Tibial artery (tissue), 4 donors: ENCODE measurements around the gene SLC7A4.
"Not testable (repeated sequence)": the region's sequence is repeated elsewhere in the genome, so short reads cannot be mapped to it uniquely, and the experiment has no call there.

ENCODE experiments used
- DNase-seq, 2 donors: peaks; one replicate each; pipeline ENCODE4 v3.0.0-alpha.2; 2019
- H3K27ac ChIP-seq, 2 donors: fragments of 200-600 bp; sonication (generic) in 1 of 2; 1 replicate in 1 of 2; 2 replicates in 1 of 2; pipeline ENCODE4 v1.5.1; 2018 to 2019; ENCODE audit warnings: mild to moderate bottlenecking in 1 of 2
- H3K27me3 ChIP-seq, 2 donors: fragments of 200-600 bp; sonication (generic) in 1 of 2; one replicate each; pipeline versions ENCODE4 v1.5.1 to v1.6.0; 2016 to 2019
- H3K36me3 ChIP-seq, 3 donors: fragments of 200-600 bp; sonication (generic) in 2 of 3; one replicate each; pipeline ENCODE4 v1.5.1; 2016 to 2019; ENCODE audit warnings: mild to moderate bottlenecking in 2 of 3
- H3K4me1 ChIP-seq, 4 donors: fragments of 200-600 bp; sonication (generic) in 2 of 4; 1 replicate in 3 of 4; 2 replicates in 1 of 4; pipeline ENCODE4 v1.5.1; 2016 to 2019
- H3K4me3 ChIP-seq, 2 donors: fragments of 200-600 bp; sonication (generic) in 1 of 2; 1 replicate in 1 of 2; 2 replicates in 1 of 2; pipeline ENCODE4 v1.5.1; 2018 to 2019; ENCODE audit warnings: mild to moderate bottlenecking in 2 of 2
- H3K9me3 ChIP-seq, 3 donors: fragments of 200-600 bp; sonication (generic) in 1 of 3; one replicate each; pipeline ENCODE4 v1.5.1; 2016 to 2019
- intact Hi-C: fragments of 100-400 bp; cut with DNase I; formaldehyde crosslinking; loops from one replicate; pipeline ENCODE4 v1.15.0; 2023; ENCODE audit warnings: low total_unique reads
- TF ChIP-seq, protein P1 (sequence below), 2 experiments: fragments of 200-600 bp in 1 of 2; fragments of 450-650 bp in 1 of 2; IDR thresholded peaks; one replicate each; pipeline ENCODE4 v1.5.1; 2017 to 2019; ENCODE audit warnings: antibody characterized with exemption in 2 of 2, mild to moderate bottlenecking in 1 of 2, moderate library complexity in 1 of 2

SLC7A4 gene

DNA sequence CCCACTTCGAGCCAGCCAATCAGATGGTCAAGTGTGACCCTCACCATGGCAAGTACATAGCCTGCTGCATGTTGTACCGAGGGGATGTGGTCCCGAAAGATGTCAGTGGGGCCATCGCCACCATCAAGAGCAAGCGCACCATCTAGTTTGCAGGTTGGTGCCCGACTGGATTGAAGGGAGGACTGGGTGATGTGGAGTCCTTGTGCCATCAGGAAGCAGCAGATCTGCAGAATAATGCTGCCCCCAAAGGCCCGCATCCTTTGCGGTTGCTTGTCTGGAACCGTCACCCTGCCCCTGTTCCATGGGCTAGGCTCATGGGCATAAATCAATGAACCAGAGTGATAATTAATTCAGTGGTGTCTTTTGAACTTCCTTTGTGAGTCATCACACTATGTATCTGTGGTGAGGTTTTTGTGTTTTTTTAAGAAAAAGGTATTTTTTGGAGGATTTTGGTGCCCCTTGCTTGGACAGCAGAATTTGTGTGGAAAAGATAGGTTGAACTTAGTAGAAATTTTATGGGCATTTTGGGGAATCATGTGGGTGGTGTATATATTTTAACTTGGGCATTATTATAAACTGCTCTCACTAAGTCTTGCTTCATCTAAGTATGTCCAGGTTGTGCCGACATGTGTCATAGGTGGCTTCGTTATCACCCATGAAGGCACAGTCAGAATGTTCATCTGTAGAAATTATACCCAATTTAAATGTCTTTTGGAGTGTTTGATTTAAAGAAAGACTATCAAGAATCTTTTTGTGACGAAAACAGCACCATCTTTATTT is 35.7 kb upstream of the SLC7A4 start:
- Histone ChIP-seq H3K27me3 (peaks cover 0 to 10% of the 10 kb centered on the region in 2 donors), H3K4me1 (no peaks in the 10 kb centered on the region), H3K9me3 (no peaks in the 10 kb centered on the region), H3K36me3 (no peaks in the 10 kb centered on the region), H3K4me3 (no peak overlapping the region), H3K27ac (no peak overlapping the region)
- DNase-seq: no peak
- TF ChIP-seq, protein P1, sequence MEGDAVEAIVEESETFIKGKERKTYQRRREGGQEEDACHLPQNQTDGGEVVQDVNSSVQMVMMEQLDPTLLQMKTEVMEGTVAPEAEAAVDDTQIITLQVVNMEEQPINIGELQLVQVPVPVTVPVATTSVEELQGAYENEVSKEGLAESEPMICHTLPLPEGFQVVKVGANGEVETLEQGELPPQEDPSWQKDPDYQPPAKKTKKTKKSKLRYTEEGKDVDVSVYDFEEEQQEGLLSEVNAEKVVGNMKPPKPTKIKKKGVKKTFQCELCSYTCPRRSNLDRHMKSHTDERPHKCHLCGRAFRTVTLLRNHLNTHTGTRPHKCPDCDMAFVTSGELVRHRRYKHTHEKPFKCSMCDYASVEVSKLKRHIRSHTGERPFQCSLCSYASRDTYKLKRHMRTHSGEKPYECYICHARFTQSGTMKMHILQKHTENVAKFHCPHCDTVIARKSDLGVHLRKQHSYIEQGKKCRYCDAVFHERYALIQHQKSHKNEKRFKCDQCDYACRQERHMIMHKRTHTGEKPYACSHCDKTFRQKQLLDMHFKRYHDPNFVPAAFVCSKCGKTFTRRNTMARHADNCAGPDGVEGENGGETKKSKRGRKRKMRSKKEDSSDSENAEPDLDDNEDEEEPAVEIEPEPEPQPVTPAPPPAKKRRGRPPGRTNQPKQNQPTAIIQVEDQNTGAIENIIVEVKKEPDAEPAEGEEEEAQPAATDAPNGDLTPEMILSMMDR (IDR thresholded peaks at IDR 0.05): no peak
- intact Hi-C loops: no loop called here

DNA sequence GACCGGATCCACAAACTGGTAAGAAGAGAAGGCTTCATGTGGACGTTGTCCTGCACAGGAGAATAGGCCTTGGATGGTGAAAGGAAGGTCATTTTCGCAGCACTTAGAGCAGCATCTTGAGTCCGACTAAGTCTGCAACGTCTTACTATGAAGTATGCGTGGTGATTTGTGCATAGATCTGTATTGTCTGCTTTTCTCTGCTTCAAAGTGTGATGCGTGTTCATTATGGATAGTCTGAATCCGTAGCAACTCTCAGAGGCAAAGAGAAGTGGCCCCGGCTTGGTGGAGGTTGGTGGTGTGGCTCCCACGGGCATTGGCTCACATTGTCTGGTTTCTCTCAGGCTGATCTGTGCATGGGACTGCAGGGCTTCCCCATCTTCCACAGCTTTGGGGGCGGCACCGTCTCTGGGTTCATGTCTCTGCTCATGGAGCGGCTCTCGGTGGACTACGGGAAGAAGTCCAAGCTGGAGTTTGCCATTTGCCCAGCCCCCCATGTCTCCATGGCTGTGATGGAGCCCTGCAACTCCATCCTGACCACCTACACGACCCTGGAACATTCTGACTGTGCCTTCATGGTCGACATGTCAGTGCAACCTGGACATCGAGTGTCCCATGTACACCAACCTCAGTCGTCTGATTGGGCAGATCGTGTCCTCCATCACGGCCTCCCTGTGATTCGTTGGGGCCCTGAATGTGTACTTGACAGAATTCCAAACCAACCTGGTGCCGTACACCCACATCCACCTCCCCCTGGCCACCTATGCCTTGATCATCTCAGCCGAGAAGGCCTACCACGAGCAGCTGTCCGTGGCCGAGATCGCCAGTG is 34.9 kb upstream of the SLC7A4 start:
- intact Hi-C loops: no loop called here

DNA sequence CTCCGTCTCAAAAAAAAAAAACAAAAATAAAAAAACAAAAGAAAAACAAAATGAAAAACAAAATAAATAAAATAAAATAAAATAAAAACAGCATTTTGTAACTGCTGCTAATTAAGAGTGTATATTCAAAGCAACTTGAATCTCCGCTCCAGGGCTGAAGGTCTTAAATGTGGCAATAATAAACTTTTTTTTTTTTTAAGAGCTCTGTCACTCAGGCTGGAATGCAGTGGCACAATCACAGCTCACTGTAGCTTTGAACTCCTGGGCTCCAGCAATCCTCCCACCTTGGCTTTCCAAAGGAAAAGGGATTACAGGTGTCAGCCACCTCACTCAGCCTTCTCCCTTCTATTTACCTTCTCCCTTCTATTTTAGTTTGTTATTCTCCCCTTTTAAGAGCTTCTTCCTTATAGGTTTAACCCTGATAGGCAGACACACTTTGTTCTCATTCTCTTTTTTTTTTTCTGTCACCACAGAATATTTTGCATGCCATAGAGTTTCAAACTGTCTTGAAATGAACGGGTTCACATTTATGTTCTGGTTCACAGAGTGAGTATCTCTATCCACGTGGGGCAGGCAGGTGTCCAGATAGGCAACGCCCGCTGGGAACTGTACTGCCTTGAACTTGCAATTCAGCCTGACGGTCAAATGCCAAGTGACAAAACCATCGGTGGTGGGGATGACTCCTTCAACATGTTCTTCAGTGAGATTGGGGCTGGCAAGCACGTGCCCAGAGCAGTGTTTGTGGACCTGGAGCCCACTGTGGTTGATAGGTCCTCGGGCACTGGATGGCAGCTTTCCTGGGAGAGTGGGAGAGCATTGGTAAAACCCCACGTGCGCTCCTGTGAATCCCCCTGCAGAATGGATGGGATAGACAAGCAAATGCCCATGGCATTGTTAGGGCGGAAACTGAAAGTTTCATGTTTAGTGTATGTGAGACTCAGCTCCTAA is 32.8 kb upstream of the SLC7A4 start:
- Histone ChIP-seq H3K4me1 (no peaks in the 10 kb centered on the region), H3K27ac (no peak overlapping the region), H3K27me3 (peaks cover 0 to 10% of the 10 kb centered on the region in 2 donors), H3K36me3 (no peaks in the 10 kb centered on the region), H3K9me3 (no peaks in the 10 kb centered on the region), H3K4me3 (no peak overlapping the region)
- no peak for DNase-seq
- intact Hi-C loops: no loop called here
- TF ChIP-seq, protein P1 (IDR thresholded peaks at IDR 0.05): no peak

More for the DNA sequence above, 34.9 kb upstream of the SLC7A4 start:
- H3K4me1 ChIP-seq: no peaks in the 10 kb centered on the region
- H3K27me3 ChIP-seq: peaks cover 0 to 10% of the 10 kb centered on the region in 2 donors
- TF ChIP-seq, protein P1 (IDR thresholded peaks at IDR 0.05): no peak
- H3K27ac ChIP-seq: no peak overlapping the region
- no peaks in the 10 kb centered on the region for H3K36me3 ChIP-seq
- no peak overlapping the region for H3K4me3 ChIP-seq
- H3K9me3 ChIP-seq: no peaks in the 10 kb centered on the region
- DNase-seq: no peak

DNA sequence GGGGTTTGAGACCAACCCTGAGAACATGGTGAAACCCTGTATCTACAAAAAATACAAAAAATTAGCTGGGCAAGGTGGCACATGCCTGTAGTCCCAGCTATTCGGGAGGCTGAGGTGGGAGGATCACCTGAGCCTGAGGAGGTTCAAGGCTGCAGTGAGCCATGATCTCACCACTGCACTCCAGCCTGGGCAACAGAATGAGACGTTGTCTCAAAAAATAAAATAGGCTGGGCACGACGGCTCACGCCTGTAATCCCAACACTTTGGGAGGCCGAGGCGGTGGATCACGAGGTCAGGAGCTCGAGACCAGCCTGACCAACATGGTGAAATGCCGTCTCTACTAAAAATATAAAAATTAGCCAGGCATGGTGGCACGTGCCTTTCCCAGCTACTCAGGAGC is 32.1 kb upstream of the SLC7A4 start:
- intact Hi-C loops, DNase-seq: not testable (repeated sequence)

DNA sequence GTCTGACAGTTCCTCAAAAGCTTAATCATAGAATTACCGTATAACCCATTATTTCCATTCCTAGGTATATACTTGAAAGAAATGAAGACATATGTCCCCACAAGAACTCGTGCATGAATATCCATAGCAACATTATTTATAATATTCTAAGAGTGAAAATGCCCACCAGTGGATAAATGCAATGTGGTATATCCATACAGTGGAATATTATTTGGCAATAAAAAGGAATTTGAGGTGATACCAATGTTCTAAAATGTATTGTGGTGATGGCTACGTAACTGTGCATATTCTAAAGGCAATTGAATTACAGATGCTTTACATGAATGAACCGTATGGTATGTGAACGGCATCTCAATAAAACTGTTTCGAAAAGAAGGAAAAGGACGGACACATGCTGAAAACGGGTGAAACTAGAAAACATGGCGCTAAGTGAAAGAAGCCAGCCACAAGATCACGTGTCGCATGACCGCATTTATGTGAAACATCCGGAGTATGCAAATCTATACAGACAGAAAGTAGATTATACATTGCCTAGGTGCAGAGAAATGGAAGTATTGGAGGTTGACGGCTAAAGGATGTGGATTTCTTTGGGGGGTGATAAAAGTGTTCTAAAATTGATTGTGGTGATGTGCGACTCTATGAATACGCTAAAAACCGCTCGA is 29.4 kb upstream of the SLC7A4 start:
- DNase-seq, H3K9me3 ChIP-seq, H3K27me3 ChIP-seq, H3K27ac ChIP-seq, H3K4me1 ChIP-seq, intact Hi-C loops, H3K4me3 ChIP-seq, H3K36me3 ChIP-seq: not testable (repeated sequence)

More for the DNA sequence above, 32.1 kb upstream of the SLC7A4 start:
- H3K4me1 ChIP-seq, H3K9me3 ChIP-seq, H3K36me3 ChIP-seq, H3K4me3 ChIP-seq, H3K27ac ChIP-seq: not testable (repeated sequence)
- peaks cover 0 to 10% of the 10 kb centered on the region in 2 donors for H3K27me3 ChIP-seq

DNA sequence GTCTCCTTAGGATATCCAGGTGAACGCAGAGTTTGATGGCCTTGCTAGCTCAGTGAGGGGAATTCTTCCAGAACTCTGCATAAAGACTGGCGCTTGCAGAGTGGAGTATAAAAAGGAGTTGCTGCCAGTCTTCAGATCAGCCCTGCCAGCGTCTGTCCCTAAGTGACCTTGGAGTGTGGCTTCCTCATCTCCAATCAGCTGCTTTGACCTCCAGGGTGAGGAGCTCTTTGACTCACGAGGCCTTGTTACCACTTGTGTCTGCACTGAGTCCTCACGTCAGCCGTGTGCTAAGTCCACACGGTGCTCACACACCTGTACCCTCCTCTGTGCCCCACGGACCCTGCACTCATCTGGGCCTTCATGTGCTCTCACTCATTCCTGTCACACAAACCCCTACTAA is 28.0 kb upstream of the SLC7A4 start:
- intact Hi-C loops, H3K4me1 ChIP-seq, H3K9me3 ChIP-seq, H3K27ac ChIP-seq, H3K27me3 ChIP-seq, H3K4me3 ChIP-seq, H3K36me3 ChIP-seq, DNase-seq: not testable (repeated sequence)
